ENCODE results near the gene CNN2. TPM values are rescaled to one million over a fixed set of nuclear protein-coding genes. Genes with fewer than 3 reads are reported as not detected.

CNN2 gene
- total RNA-seq, 1 experiment from 2014 or later = 298 TPM

- DNase-seq (ENCODE audit: low spot score) = peak; percentile 76
Measured at GRCh38 chr19:1064661-1065605, 38.5 kb downstream of the CNN2 start.

- peak; percentile 76 for DNase-seq (ENCODE audit: low spot score)
Measured at GRCh38 chr19:1065606-1066109, 39.2 kb downstream of the CNN2 start.

- peak; percentile 36 for DNase-seq (ENCODE audit: low spot score)
Measured at GRCh38 chr19:1066251-1066747, 39.9 kb downstream of the CNN2 start.

GRCh38 chr19:1066748-1067340 is 40.4 kb downstream of the CNN2 start, which contains the start of gene ARHGAP45:
Gene ARHGAP45 (plus strand): TSS chr19:1067167. CDS start chr19:1067406, 239 bp downstream.
- DNase-seq (ENCODE audit: low spot score) = no peak

GRCh38 chr19:1067341-1067957 is 41.0 kb downstream of the CNN2 start:
- no peak for DNase-seq (ENCODE audit: low spot score)

GRCh38 chr19:1068009-1069001 is 41.9 kb downstream of the CNN2 start:
- no peak for DNase-seq (ENCODE audit: low spot score)

- DNase-seq (ENCODE audit: low spot score) = peak; percentile 64
Measured at GRCh38 chr19:1069009-1069779, 42.8 kb downstream of the CNN2 start.

GRCh38 chr19:1070576-1070930 is 44.1 kb downstream of the CNN2 start:
- no peak for DNase-seq (ENCODE audit: low spot score)

GRCh38 chr19:1070931-1071791 is 44.8 kb downstream of the CNN2 start:
- DNase-seq (ENCODE audit: low spot score) = no peak

- no peak for DNase-seq (ENCODE audit: low spot score)
Measured at GRCh38 chr19:1072371-1073015, 46.1 kb downstream of the CNN2 start.

- no peak for DNase-seq (ENCODE audit: low spot score)
Measured at GRCh38 chr19:1073063-1073955, 46.9 kb downstream of the CNN2 start.

- DNase-seq (ENCODE audit: low spot score) = no peak
Measured at GRCh38 chr19:1073956-1074517, 47.6 kb downstream of the CNN2 start.

- peak; percentile 74 for DNase-seq (ENCODE audit: low spot score)
Measured at GRCh38 chr19:1074544-1075283, 48.3 kb downstream of the CNN2 start.

- no peak for DNase-seq (ENCODE audit: low spot score)
Measured at GRCh38 chr19:1076046-1076386, 49.6 kb downstream of the CNN2 start.

GRCh38 chr19:1076951-1077350 is 50.5 kb downstream of the CNN2 start:
- no peak for DNase-seq (ENCODE audit: low spot score)

- DNase-seq (ENCODE audit: low spot score) = no peak
Measured at GRCh38 chr19:1079566-1080111, 53.2 kb downstream of the CNN2 start.
